ENCODE results near the gene PLEKHG3.

The PLEKHG3 gene

GRCh38 chr14:64722842-64723447 lies 18.7 kb downstream of the PLEKHG3 start:
- Mint-ChIP-seq H3K27ac (peak overlapping the region; percentile 82), H3K4me1 (ENCODE audit: low read depth) (peaks cover 80% of the 10 kb centered on the region), H3K27me3 (ENCODE audit: low read depth) (peaks cover 4% of the 10 kb centered on the region), H3K9me3 (no peaks in the 10 kb centered on the region), H3K4me3 (peak overlapping the region; percentile 49), H3K36me3 (ENCODE audit: low read depth) (peaks cover 29% of the 10 kb centered on the region)

GRCh38 chr14:64723691-64724577 lies 19.7 kb downstream of the PLEKHG3 start:
- peak overlapping the region; percentile 49 for H3K4me3 Mint-ChIP-seq
- H3K27ac Mint-ChIP-seq, result peak overlapping the region; percentile 82
- H3K9me3 Mint-ChIP-seq, result no peaks in the 10 kb centered on the region
- H3K36me3 Mint-ChIP-seq (ENCODE audit: low read depth), result peaks cover 26% of the 10 kb centered on the region
- peaks cover 72% of the 10 kb centered on the region for H3K4me1 Mint-ChIP-seq (ENCODE audit: low read depth)
- H3K27me3 Mint-ChIP-seq (ENCODE audit: low read depth), result peaks cover 4% of the 10 kb centered on the region

- Mint-ChIP-seq H3K9me3 (no peaks in the 10 kb centered on the region), H3K36me3 (ENCODE audit: low read depth) (peaks cover 30% of the 10 kb centered on the region), H3K27me3 (ENCODE audit: low read depth) (peaks cover 4% of the 10 kb centered on the region), H3K4me1 (ENCODE audit: low read depth) (peaks cover 73% of the 10 kb centered on the region), H3K4me3 (peak overlapping the region; percentile 49), H3K27ac (peak overlapping the region; percentile 82)
Measured at GRCh38 chr14:64724578-64724930, 20.3 kb downstream of the PLEKHG3 start.

GRCh38 chr14:64725261-64725815 lies 21.1 kb downstream of the PLEKHG3 start:
- Mint-ChIP-seq H3K9me3 (no peaks in the 10 kb centered on the region), H3K27ac (peak overlapping the region; percentile 71), H3K4me3 (peak overlapping the region; percentile 10), H3K4me1 (ENCODE audit: low read depth) (peaks cover 72% of the 10 kb centered on the region), H3K36me3 (ENCODE audit: low read depth) (peaks cover 25% of the 10 kb centered on the region), H3K27me3 (ENCODE audit: low read depth) (peaks cover 4% of the 10 kb centered on the region)

- peak overlapping the region; percentile 10 for H3K4me3 Mint-ChIP-seq
- H3K36me3 Mint-ChIP-seq (ENCODE audit: low read depth), result peaks cover 23% of the 10 kb centered on the region
- peaks cover 69% of the 10 kb centered on the region for H3K4me1 Mint-ChIP-seq (ENCODE audit: low read depth)
- H3K27ac Mint-ChIP-seq, result peak overlapping the region; percentile 71
- no peaks in the 10 kb centered on the region for H3K9me3 Mint-ChIP-seq
- H3K27me3 Mint-ChIP-seq (ENCODE audit: low read depth), result peaks cover 4% of the 10 kb centered on the region
Measured at GRCh38 chr14:64725879-64726584, 21.8 kb downstream of the PLEKHG3 start.

- H3K36me3 Mint-ChIP-seq (ENCODE audit: low read depth), result peaks cover 27% of the 10 kb centered on the region
- H3K27ac Mint-ChIP-seq, result no peak overlapping the region
- H3K4me1 Mint-ChIP-seq (ENCODE audit: low read depth), result peaks cover 67% of the 10 kb centered on the region
- no peak overlapping the region for H3K4me3 Mint-ChIP-seq
- H3K9me3 Mint-ChIP-seq, result no peaks in the 10 kb centered on the region
- H3K27me3 Mint-ChIP-seq (ENCODE audit: low read depth), result peaks cover 4% of the 10 kb centered on the region
Measured at GRCh38 chr14:64726585-64726890, 22.3 kb downstream of the PLEKHG3 start.

- Mint-ChIP-seq H3K4me1 (ENCODE audit: low read depth) (peaks cover 58% of the 10 kb centered on the region), H3K36me3 (ENCODE audit: low read depth) (peaks cover 30% of the 10 kb centered on the region), H3K27ac (peak overlapping the region; percentile 39), H3K9me3 (no peaks in the 10 kb centered on the region), H3K4me3 (no peak overlapping the region), H3K27me3 (ENCODE audit: low read depth) (peaks cover 4% of the 10 kb centered on the region)
Measured at GRCh38 chr14:64727551-64728071, 23.4 kb downstream of the PLEKHG3 start.

- Mint-ChIP-seq H3K9me3 (no peaks in the 10 kb centered on the region), H3K27me3 (ENCODE audit: low read depth) (peaks cover 4% of the 10 kb centered on the region), H3K27ac (no peak overlapping the region), H3K36me3 (ENCODE audit: low read depth) (peaks cover 31% of the 10 kb centered on the region), H3K4me3 (no peak overlapping the region), H3K4me1 (ENCODE audit: low read depth) (peaks cover 53% of the 10 kb centered on the region)
Measured at GRCh38 chr14:64728106-64728505, 23.9 kb downstream of the PLEKHG3 start.

- H3K36me3 Mint-ChIP-seq (ENCODE audit: low read depth), result peaks cover 32% of the 10 kb centered on the region
- H3K9me3 Mint-ChIP-seq, result no peaks in the 10 kb centered on the region
- peaks cover 4% of the 10 kb centered on the region for H3K27me3 Mint-ChIP-seq (ENCODE audit: low read depth)
- H3K4me1 Mint-ChIP-seq (ENCODE audit: low read depth), result peaks cover 48% of the 10 kb centered on the region
- H3K27ac Mint-ChIP-seq, result no peak overlapping the region
- no peak overlapping the region for H3K4me3 Mint-ChIP-seq
Measured at GRCh38 chr14:64728856-64729255, 24.6 kb downstream of the PLEKHG3 start.

GRCh38 chr14:64729386-64730060 lies 25.3 kb downstream of the PLEKHG3 start:
- Mint-ChIP-seq H3K9me3 (no peaks in the 10 kb centered on the region), H3K4me1 (ENCODE audit: low read depth) (peaks cover 46% of the 10 kb centered on the region), H3K27me3 (ENCODE audit: low read depth) (peaks cover 4% of the 10 kb centered on the region), H3K4me3 (no peak overlapping the region), H3K36me3 (ENCODE audit: low read depth) (peaks cover 32% of the 10 kb centered on the region), H3K27ac (no peak overlapping the region)

GRCh38 chr14:64730061-64730440 lies 25.8 kb downstream of the PLEKHG3 start:
- Mint-ChIP-seq H3K9me3 (no peaks in the 10 kb centered on the region), H3K4me1 (ENCODE audit: low read depth) (peaks cover 44% of the 10 kb centered on the region), H3K27me3 (ENCODE audit: low read depth) (peaks cover 4% of the 10 kb centered on the region), H3K4me3 (no peak overlapping the region), H3K27ac (no peak overlapping the region), H3K36me3 (ENCODE audit: low read depth) (peaks cover 31% of the 10 kb centered on the region)

- H3K36me3 Mint-ChIP-seq (ENCODE audit: low read depth), result peaks cover 35% of the 10 kb centered on the region
- peaks cover 45% of the 10 kb centered on the region for H3K4me1 Mint-ChIP-seq (ENCODE audit: low read depth)
- no peak overlapping the region for H3K4me3 Mint-ChIP-seq
- H3K27me3 Mint-ChIP-seq (ENCODE audit: low read depth), result peaks cover 4% of the 10 kb centered on the region
- H3K9me3 Mint-ChIP-seq, result no peaks in the 10 kb centered on the region
- H3K27ac Mint-ChIP-seq, result no peak overlapping the region
Measured at GRCh38 chr14:64730681-64731080, 26.5 kb downstream of the PLEKHG3 start.

GRCh38 chr14:64731141-64731581 lies 26.9 kb downstream of the PLEKHG3 start:
- peaks cover 40% of the 10 kb centered on the region for H3K4me1 Mint-ChIP-seq (ENCODE audit: low read depth)
- H3K27ac Mint-ChIP-seq, result no peak overlapping the region
- peaks cover 39% of the 10 kb centered on the region for H3K36me3 Mint-ChIP-seq (ENCODE audit: low read depth)

GRCh38 chr14:64732066-64732465 lies 27.8 kb downstream of the PLEKHG3 start:
- no peaks in the 10 kb centered on the region for H3K27me3 Mint-ChIP-seq (ENCODE audit: low read depth)
- no peak overlapping the region for H3K27ac Mint-ChIP-seq
- no peaks in the 10 kb centered on the region for H3K9me3 Mint-ChIP-seq
- H3K4me3 Mint-ChIP-seq, result no peak overlapping the region
- H3K4me1 Mint-ChIP-seq (ENCODE audit: low read depth), result peaks cover 33% of the 10 kb centered on the region
- H3K36me3 Mint-ChIP-seq (ENCODE audit: low read depth), result peaks cover 39% of the 10 kb centered on the region

More at GRCh38 chr14:64731141-64731581, 26.9 kb downstream of the PLEKHG3 start:
- H3K4me3 Mint-ChIP-seq, result no peak overlapping the region
- no peaks in the 10 kb centered on the region for H3K27me3 Mint-ChIP-seq (ENCODE audit: low read depth)
- no peaks in the 10 kb centered on the region for H3K9me3 Mint-ChIP-seq

Data from T-helper 1 cell treated with Interleukin-12 subunit alpha and Interleukin-12 subunit beta and Interleukin-4 antibody, amounts not matched to agents 30 μg/mL and 1 μg/mL, for 36 hours (primary cell).